DND-41 (cell line): ENCODE data around the gene RPS6KA1.
A peak's percentile ranks its signal among the peaks of the same experiment; 100 is the strongest.
"Not testable (repeated sequence)": the region's sequence is repeated elsewhere in the genome, so short reads cannot be mapped to it uniquely, and the experiment has no call there.

ENCODE experiments used
- ATAC-seq: fragments of 200-7000 bp; cut with Tn5 transposase; 3 replicates; pipeline ENCODE4 v1.9.1; 2021; ENCODE audit warnings: low read depth; ENCODE audit not compliant: insufficient read depth
- DNase-seq: peaks from one replicate; pipeline ENCODE4 v3.0.0-alpha.2; 2020
- H2AFZ ChIP-seq: 2 replicates; pipeline ENCODE4 v1.6.0; 2012; ENCODE audit warnings: low read depth, low read length
- H3K27ac ChIP-seq: 2 replicates; pipeline ENCODE4 v1.5.1; 2012; ENCODE audit warnings: low read length, inconsistent platforms
- H3K27me3 ChIP-seq: fragments of 200-600 bp; sonication (generic); 2 replicates; pipeline ENCODE4 v1.6.0; 2012; ENCODE audit warnings: low read length, mild to moderate bottlenecking, inconsistent platforms; ENCODE audit not compliant: insufficient read depth, poor library complexity
- H3K36me3 ChIP-seq: 2 replicates; pipeline ENCODE4 v1.5.1; 2012; ENCODE audit warnings: low read length, inconsistent platforms; ENCODE audit not compliant: insufficient read depth
- H3K4me1 ChIP-seq: 2 replicates; pipeline ENCODE4 v1.5.1; 2012; ENCODE audit warnings: mild to moderate bottlenecking, low read length; ENCODE audit not compliant: insufficient read depth
- H3K4me2 ChIP-seq: 2 replicates; pipeline ENCODE4 v1.6.0; 2012; ENCODE audit warnings: mild to moderate bottlenecking, moderate library complexity, low read length, inconsistent platforms; ENCODE audit not compliant: insufficient read depth
- H3K4me3 ChIP-seq, 2 experiments: fragments of 200-600 bp in 1 of 2; shearing (Covaris generic) in 1 of 2; 2 replicates each; pipeline ENCODE4 v1.5.1; 2012 to 2016; ENCODE audit warnings: inconsistent platforms in 2 of 2, low read length in 2 of 2, mild to moderate bottlenecking in 2 of 2, low read depth in 1 of 2, moderate library complexity in 1 of 2
- H3K79me2 ChIP-seq: 2 replicates; pipeline ENCODE4 v1.6.0; 2012; ENCODE audit warnings: low read length, inconsistent platforms; ENCODE audit not compliant: insufficient read depth
- H3K9ac ChIP-seq: 2 replicates; pipeline ENCODE4 v1.6.0; 2012; ENCODE audit warnings: low read depth, mild to moderate bottlenecking, inconsistent platforms, low read length, moderate library complexity
- H3K9me3 ChIP-seq: 2 replicates; pipeline ENCODE4 v1.5.1; 2012; ENCODE audit warnings: low read length, moderate library complexity, mild to moderate bottlenecking, inconsistent platforms; ENCODE audit not compliant: insufficient read depth, severe bottlenecking
- H4K20me1 ChIP-seq: 2 replicates; pipeline ENCODE4 v1.6.0; 2012; ENCODE audit warnings: low read length; ENCODE audit not compliant: insufficient read depth
- EZH2 ChIP-seq: IDR thresholded peaks from 3 replicates; pipeline ENCODE4 v1.6.1; 2012; ENCODE audit warnings: borderline replicate concordance, low read depth, mild to moderate bottlenecking, moderate library complexity, low read length, inconsistent platforms; ENCODE audit not compliant: severe bottlenecking
- TF ChIP-seq, protein P1 (sequence below): IDR thresholded peaks from 2 replicates; pipeline ENCODE4 v1.5.1; 2012; ENCODE audit warnings: borderline replicate concordance, low read length, moderate library complexity, mild to moderate bottlenecking; ENCODE audit not compliant: poor library complexity, severe bottlenecking; ENCODE audit errors: extremely low read depth

The RPS6KA1 gene

DNA sequence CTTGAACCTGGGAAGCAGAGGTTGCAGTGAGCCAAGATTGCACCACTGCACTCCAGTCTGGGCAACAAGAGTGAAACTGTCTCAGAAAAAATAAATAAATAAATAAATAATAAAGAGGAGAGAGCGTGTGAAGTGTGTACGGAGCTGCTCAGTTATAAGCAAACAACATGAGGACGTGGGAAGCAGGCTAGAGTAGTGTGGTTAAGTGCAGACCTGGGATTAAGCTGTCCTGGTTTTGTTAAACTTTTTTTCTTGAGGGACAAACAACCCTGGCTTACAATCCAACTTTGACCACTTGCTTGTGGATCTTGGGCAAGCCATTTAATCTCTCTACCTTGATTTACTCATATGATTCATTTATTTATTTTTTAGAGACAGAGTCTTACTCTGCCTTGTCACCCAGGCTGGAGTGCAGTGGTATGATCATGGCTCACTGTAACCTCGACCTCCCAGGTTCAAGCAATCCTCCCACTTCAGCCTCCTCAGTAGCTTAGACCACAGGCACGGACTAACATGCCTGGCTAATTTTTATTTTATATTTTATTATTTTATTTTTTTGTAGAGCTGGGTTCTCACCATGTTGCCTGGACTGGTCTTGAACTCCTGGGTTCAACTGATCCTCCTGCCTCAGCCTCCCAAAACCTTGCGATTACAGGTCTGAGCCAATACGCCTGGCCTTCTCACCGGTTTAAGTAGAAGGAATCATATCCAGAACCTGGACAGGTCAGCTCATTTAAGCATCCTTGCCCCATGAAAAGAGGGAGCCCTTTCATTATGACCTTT, 52.7 kb downstream of the RPS6KA1 start:
- no peaks in the 10 kb centered on the region for H3K79me2 ChIP-seq
- H3K4me2 ChIP-seq, result no peak overlapping the region
- no peaks in the 10 kb centered on the region for H4K20me1 ChIP-seq
- no peaks in the 10 kb centered on the region for H3K27me3 ChIP-seq
- DNase-seq (no peak), ATAC-seq (no peak)
- H3K27ac ChIP-seq, result no peak overlapping the region
- no peaks in the 10 kb centered on the region for H3K9me3 ChIP-seq
- H3K4me3 ChIP-seq, result no peak overlapping the region
- no peak overlapping the region for H2AFZ ChIP-seq
- no peaks in the 10 kb centered on the region for H3K36me3 ChIP-seq
- H3K9ac ChIP-seq, result no peak overlapping the region
- TF ChIP-seq, protein P1, sequence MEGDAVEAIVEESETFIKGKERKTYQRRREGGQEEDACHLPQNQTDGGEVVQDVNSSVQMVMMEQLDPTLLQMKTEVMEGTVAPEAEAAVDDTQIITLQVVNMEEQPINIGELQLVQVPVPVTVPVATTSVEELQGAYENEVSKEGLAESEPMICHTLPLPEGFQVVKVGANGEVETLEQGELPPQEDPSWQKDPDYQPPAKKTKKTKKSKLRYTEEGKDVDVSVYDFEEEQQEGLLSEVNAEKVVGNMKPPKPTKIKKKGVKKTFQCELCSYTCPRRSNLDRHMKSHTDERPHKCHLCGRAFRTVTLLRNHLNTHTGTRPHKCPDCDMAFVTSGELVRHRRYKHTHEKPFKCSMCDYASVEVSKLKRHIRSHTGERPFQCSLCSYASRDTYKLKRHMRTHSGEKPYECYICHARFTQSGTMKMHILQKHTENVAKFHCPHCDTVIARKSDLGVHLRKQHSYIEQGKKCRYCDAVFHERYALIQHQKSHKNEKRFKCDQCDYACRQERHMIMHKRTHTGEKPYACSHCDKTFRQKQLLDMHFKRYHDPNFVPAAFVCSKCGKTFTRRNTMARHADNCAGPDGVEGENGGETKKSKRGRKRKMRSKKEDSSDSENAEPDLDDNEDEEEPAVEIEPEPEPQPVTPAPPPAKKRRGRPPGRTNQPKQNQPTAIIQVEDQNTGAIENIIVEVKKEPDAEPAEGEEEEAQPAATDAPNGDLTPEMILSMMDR, result no peak
- TF ChIP-seq EZH2, result no peak
- no peaks in the 10 kb centered on the region for H3K4me1 ChIP-seq

DNA sequence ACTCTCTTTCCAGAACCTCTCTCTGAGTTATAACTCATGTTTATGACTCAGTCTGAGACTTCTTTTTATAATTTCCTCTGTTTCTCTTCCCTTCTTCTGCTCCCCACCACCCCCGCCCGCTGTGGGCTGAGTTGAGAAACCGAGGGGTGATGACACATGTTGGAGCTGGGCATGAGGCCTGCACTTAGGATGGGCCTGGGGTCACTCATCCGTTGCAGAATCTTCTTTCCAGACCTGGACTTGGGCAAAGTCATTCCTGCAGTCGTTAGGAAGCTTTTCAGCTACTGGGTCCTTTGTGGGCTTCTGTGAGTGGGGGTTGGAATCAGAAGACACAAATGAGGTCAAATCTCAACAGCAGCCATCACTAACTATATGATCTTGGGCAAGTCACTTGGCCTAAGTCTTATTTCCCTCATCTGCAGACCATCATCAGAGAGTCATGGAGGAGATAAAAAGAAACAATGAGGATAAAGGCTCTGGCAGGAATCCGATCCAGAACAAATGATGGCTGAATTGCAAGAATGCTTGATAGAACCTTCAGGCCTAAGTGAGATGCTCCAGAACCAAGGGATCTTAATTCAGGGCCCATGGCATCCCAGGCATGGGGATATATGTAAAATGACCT, 53.4 kb downstream of the RPS6KA1 start:
- H2AFZ ChIP-seq, result no peak overlapping the region
- ATAC-seq, result no peak

DNA sequence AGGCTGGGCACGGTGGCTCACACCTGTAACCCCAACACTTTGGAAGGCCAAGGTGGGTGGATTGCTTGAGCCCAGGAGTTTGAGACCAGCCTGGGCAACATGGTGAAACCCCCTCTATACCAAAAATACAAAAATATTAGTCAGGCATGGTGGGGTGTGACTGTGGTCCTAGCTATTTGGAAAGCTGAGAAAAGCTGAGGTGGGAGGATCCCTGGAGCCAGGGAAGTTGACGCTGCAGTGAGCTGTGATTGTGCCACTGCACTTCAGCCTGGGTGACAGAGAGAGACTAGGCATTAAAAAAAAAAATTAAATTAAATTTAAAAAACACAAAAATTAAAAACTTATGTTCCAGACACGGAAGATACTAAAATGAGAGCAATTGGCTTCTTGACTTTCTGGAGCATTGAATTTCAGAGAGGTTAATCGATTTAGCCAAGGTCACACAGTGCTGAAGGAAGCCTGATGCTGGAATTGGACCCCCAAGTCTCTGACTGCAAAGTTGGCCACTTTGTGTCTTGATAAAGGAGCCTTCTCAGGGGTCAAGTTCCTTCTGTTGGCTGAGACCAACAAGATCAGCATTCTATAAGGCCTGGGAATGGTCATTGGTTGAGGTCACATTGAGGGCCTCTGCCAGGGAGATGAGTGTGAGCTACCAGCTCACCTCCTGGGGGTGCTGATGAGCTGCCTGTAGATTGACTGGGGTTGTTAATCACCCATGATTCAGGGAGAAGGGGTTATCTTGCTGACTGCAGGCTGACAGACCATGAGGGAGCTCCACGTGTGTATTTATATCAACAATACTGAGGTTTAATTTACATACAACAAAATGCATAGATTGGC, 54.3 kb downstream of the RPS6KA1 start:
- no peaks in the 10 kb centered on the region for H4K20me1 ChIP-seq
- H2AFZ ChIP-seq, result no peak overlapping the region
- peak; percentile 52; the same call in 1 of the 3 replicates for ATAC-seq
- no peaks in the 10 kb centered on the region for H3K79me2 ChIP-seq
- no peak overlapping the region for H3K9ac ChIP-seq
- no peak overlapping the region for H3K4me3 ChIP-seq
- H3K27ac ChIP-seq, result no peak overlapping the region
- TF ChIP-seq, protein P1, result peak; percentile 44
- TF ChIP-seq EZH2, result no peak
- H3K4me1 ChIP-seq, result no peaks in the 10 kb centered on the region
- peak; percentile 23 for DNase-seq
- no peak overlapping the region for H3K4me2 ChIP-seq
- no peaks in the 10 kb centered on the region for H3K27me3 ChIP-seq
- H3K9me3 ChIP-seq, result peaks cover 3% of the 10 kb centered on the region
- H3K36me3 ChIP-seq, result no peaks in the 10 kb centered on the region

More for the DNA sequence above, 53.4 kb downstream of the RPS6KA1 start:
- H3K36me3 ChIP-seq, result no peaks in the 10 kb centered on the region
- no peak overlapping the region for H3K4me2 ChIP-seq
- H3K27ac ChIP-seq, result no peak overlapping the region
- TF ChIP-seq, protein P1, result no peak
- no peak for TF ChIP-seq EZH2
- no peaks in the 10 kb centered on the region for H3K79me2 ChIP-seq
- H3K4me1 ChIP-seq, result no peaks in the 10 kb centered on the region
- H3K9me3 ChIP-seq, result no peaks in the 10 kb centered on the region
- H3K9ac ChIP-seq, result no peak overlapping the region
- no peaks in the 10 kb centered on the region for H3K27me3 ChIP-seq
- H3K4me3 ChIP-seq, result no peak overlapping the region
- no peaks in the 10 kb centered on the region for H4K20me1 ChIP-seq
- no peak for DNase-seq

DNA sequence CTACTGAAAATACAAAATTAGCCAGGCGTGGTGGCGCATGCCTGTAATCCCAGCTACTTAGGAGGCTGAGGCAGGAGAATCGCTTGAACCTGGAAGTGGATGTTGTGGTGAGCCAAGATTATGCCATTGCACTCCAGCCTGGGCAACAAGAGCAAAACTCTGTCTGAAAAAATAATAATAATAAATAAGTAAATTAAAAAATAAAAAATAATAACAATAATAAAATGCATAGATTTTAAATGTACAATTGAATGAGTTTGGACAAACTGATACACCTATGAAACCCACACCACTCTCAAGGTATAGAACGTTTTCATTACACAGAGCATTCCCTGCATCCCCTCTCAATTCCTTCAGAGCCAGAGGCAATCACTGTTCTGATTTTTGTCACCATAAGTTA, 55.0 kb downstream of the RPS6KA1 start:
- H3K9me3 ChIP-seq, H3K36me3 ChIP-seq, H3K4me3 ChIP-seq, H3K4me1 ChIP-seq, H2AFZ ChIP-seq, DNase-seq, H3K79me2 ChIP-seq, H3K27me3 ChIP-seq, H4K20me1 ChIP-seq, H3K4me2 ChIP-seq, H3K27ac ChIP-seq, ATAC-seq, H3K9ac ChIP-seq: not testable (repeated sequence)
